WTC11 (cell line): ENCODE measurements around the gene SPSB3. TPM values are rescaled to one million over a fixed set of nuclear protein-coding genes. Genes with fewer than 3 reads are reported as not detected.

Experiments used
- ATAC-seq: fragments of 200-7000 bp; cut with Tn5 transposase; 2 replicates; pipeline ENCODE4 v1.10.0; 2021; ENCODE audit warnings: mild to moderate bottlenecking, moderate library complexity
- CTCF ChIA-PET: fragments of 300-600 bp; sonication (Branson Sonifier 250); formaldehyde crosslinking; loops from one replicate; lab custom pipeline; 2021; ENCODE audit warnings: antibody characterized with exemption; lab: Charles Lee
- POLR2A ChIA-PET: fragments of 350-600 bp; sonication (Branson Sonifier 250); formaldehyde crosslinking; loops from one replicate; lab custom pipeline; 2021; ENCODE audit warnings: antibody characterized with exemption; lab: Charles Lee
- DNase-seq: peaks from one replicate; pipeline ENCODE4 v3.0.0; 2021; ENCODE audit warnings: low spot score
- H3K27ac Mint-ChIP-seq: 2 replicates; pipeline ENCODE4 v1.8.0; 2021; ENCODE audit warnings: mixed read lengths
- H3K27me3 Mint-ChIP-seq: 2 replicates; pipeline ENCODE4 v1.8.0; 2021; ENCODE audit warnings: low read depth, mild to moderate bottlenecking, moderate library complexity, mixed read lengths
- H3K36me3 Mint-ChIP-seq: 2 replicates; pipeline ENCODE4 v1.8.0; 2021; ENCODE audit warnings: mixed read lengths
- H3K4me1 Mint-ChIP-seq: 2 replicates; pipeline ENCODE4 v1.8.0; 2022; ENCODE audit warnings: mixed read lengths
- H3K4me3 Mint-ChIP-seq: 2 replicates; pipeline ENCODE4 v1.8.0; 2021; ENCODE audit warnings: mild to moderate bottlenecking, moderate library complexity, mixed read lengths
- H3K9me3 Mint-ChIP-seq: 2 replicates; pipeline ENCODE4 v1.8.0; 2021; ENCODE audit warnings: mixed read lengths
- EMX1 ChIP-seq: fragments of 250-450 bp; sonication (Bioruptor Pico); IDR thresholded peaks from 2 replicates; pipeline ENCODE4 v1.8.0; 2021; ENCODE audit warnings: mild to moderate bottlenecking
- ESRRA ChIP-seq: sonication (generic); formaldehyde crosslinking; IDR thresholded peaks from 2 replicates; pipeline ENCODE4 v1.8.1; 2022; ENCODE audit warnings: mild to moderate bottlenecking, missing genetic modification reagents, borderline replicate concordance
- FOXJ3 ChIP-seq: sonication (generic); formaldehyde crosslinking; IDR thresholded peaks from 2 replicates; pipeline ENCODE4 v1.9.0; 2021; ENCODE audit warnings: missing genetic modification reagents, mild to moderate bottlenecking, borderline replicate concordance
- FOXP1 ChIP-seq: sonication (generic); formaldehyde crosslinking; IDR thresholded peaks from 2 replicates; pipeline ENCODE4 v1.8.0; 2022; ENCODE audit warnings: missing genetic modification reagents, mild to moderate bottlenecking, moderate library complexity, borderline replicate concordance
- GTF2I ChIP-seq: fragments of 250-450 bp; sonication (Bioruptor Pico); conservative IDR thresholded peaks from 2 replicates; pipeline ENCODE4 v1.4.0; 2021; ENCODE audit warnings: mild to moderate bottlenecking
- KAT7 ChIP-seq: sonication (generic); formaldehyde crosslinking; IDR thresholded peaks from 2 replicates; pipeline ENCODE4 v1.8.1; 2023; ENCODE audit warnings: missing genetic modification reagents, mild to moderate bottlenecking, borderline replicate concordance
- NR3C1 ChIP-seq: sonication (generic); formaldehyde crosslinking; conservative IDR thresholded peaks from 2 replicates; pipeline ENCODE4 v1.8.1; 2023; ENCODE audit warnings: low read depth, mild to moderate bottlenecking, missing genetic modification reagents
- TP53 ChIP-seq: sonication (generic); formaldehyde crosslinking; IDR thresholded peaks from 2 replicates; pipeline ENCODE4 v1.8.1; 2023; ENCODE audit warnings: mild to moderate bottlenecking, missing genetic modification reagents
- ZNF121 ChIP-seq: sonication (generic); formaldehyde crosslinking; IDR thresholded peaks from 2 replicates; pipeline ENCODE4 v1.8.0; 2023; ENCODE audit warnings: missing genetic modification reagents
- ZNF138 ChIP-seq: sonication (generic); formaldehyde crosslinking; conservative IDR thresholded peaks from 2 replicates; pipeline ENCODE4 v1.8.1; 2022; ENCODE audit warnings: mild to moderate bottlenecking, moderate library complexity, missing genetic modification reagents
- ZNF263 ChIP-seq: sonication (generic); formaldehyde crosslinking; IDR thresholded peaks from 2 replicates; pipeline ENCODE4 v1.8.1; 2022; ENCODE audit warnings: low read depth, mild to moderate bottlenecking, moderate library complexity, missing genetic modification reagents
- total RNA-seq: library from RNA; stranded (reverse); gene quantifications from 3 replicates; pipeline ENCODE4 v1.2.3, GENCODE V29; 2021
- TF ChIP-seq, protein P1 (sequence below): sonication (generic); formaldehyde crosslinking; IDR thresholded peaks from 2 replicates; pipeline ENCODE4 v1.8.1; 2023; ENCODE audit warnings: mild to moderate bottlenecking, missing genetic modification reagents, moderate library complexity
- TF ChIP-seq, protein P2 (sequence below): fragments of 250-450 bp; sonication (Bioruptor Pico); IDR thresholded peaks from 2 replicates; pipeline ENCODE4 v1.9.0; 2021; ENCODE audit warnings: mild to moderate bottlenecking
- TF ChIP-seq, protein P3 (sequence below): sonication (generic); formaldehyde crosslinking; IDR thresholded peaks from 2 replicates; pipeline ENCODE4 v1.8.0; 2023; ENCODE audit warnings: missing genetic modification reagents, mild to moderate bottlenecking, borderline replicate concordance
- TF ChIP-seq, protein P4 (sequence below): sonication (generic); formaldehyde crosslinking; conservative IDR thresholded peaks from 2 replicates; pipeline ENCODE4 v1.8.1; 2023; ENCODE audit warnings: mild to moderate bottlenecking, low read depth, missing genetic modification reagents, moderate library complexity
- TF ChIP-seq, protein P5 (sequence below): sonication (generic); formaldehyde crosslinking; IDR thresholded peaks from 2 replicates; pipeline ENCODE4 v1.8.0; 2023; ENCODE audit warnings: missing genetic modification reagents
- TF ChIP-seq, protein P6 (sequence below): sonication (generic); formaldehyde crosslinking; IDR thresholded peaks from 2 replicates; pipeline ENCODE4 v1.8.1; 2023; ENCODE audit warnings: mild to moderate bottlenecking, missing genetic modification reagents, borderline replicate concordance
- TF ChIP-seq, protein P7 (sequence below): sonication (generic); formaldehyde crosslinking; IDR thresholded peaks from 2 replicates; pipeline ENCODE4 v1.8.0; 2022; ENCODE audit warnings: mild to moderate bottlenecking, missing genetic modification reagents

Gene SPSB3
- total RNA-seq, 1 experiment from 2014 or later = 32.8 TPM

DNA sequence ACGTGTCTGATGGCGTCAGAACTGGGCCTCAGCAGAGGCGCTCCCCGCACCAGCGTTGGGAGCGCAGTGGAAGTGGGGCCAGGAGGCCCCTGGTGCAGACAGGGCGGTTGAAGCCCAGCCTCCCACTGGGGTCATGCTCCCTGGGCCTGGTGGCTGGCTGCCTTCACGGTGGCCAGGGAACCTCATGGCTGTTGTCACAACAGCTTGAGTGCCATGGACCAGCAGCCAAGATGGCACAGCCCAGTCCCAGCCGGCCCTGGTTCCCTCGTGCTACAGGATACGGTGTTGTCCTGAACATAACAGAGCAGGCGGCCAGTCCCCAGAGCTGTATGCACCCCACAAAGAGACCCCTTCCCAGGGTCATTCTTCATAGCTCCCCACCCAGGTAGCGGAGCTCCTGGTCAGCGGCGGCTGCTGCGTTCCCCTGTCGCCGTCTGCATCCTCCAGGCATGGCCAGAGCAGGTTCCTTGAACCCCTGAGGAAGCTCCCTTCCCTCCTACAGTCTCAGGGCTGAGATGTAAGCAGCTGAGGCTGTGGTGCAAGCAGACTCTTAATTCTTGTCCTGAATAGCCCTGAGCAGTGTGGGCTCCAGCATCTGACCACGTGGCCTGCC is 40.7 kb downstream of the SPSB3 start:
- ChIA-PET CTCF (interaction anchor here (2.0 kb wide), 1 partner anchor 18 kb away, joined by 6 read pairs; no protein-coding TSS in a partner anchor), POLR2A (no interaction called here)
- Mint-ChIP-seq H3K4me3 (no peak overlapping the region), H3K36me3 (no peaks in the 10 kb centered on the region), H3K4me1 (no peaks in the 10 kb centered on the region), H3K9me3 (no peaks in the 10 kb centered on the region), H3K27ac (no peak overlapping the region), H3K27me3 (no peaks in the 10 kb centered on the region)
- no peak for ATAC-seq
- DNase-seq = no peak
- TF ChIP-seq FOXP1 (no peak), NR3C1 (CRISPR knock-in tag) (no peak), ESRRA (CRISPR knock-in tag) (no peak), GTF2I (CRISPR knock-in tag) (no peak)
- TF ChIP-seq, protein P1, sequence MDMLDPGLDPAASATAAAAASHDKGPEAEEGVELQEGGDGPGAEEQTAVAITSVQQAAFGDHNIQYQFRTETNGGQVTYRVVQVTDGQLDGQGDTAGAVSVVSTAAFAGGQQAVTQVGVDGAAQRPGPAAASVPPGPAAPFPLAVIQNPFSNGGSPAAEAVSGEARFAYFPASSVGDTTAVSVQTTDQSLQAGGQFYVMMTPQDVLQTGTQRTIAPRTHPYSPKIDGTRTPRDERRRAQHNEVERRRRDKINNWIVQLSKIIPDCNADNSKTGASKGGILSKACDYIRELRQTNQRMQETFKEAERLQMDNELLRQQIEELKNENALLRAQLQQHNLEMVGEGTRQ (CRISPR knock-in tag) = no peak

DNA sequence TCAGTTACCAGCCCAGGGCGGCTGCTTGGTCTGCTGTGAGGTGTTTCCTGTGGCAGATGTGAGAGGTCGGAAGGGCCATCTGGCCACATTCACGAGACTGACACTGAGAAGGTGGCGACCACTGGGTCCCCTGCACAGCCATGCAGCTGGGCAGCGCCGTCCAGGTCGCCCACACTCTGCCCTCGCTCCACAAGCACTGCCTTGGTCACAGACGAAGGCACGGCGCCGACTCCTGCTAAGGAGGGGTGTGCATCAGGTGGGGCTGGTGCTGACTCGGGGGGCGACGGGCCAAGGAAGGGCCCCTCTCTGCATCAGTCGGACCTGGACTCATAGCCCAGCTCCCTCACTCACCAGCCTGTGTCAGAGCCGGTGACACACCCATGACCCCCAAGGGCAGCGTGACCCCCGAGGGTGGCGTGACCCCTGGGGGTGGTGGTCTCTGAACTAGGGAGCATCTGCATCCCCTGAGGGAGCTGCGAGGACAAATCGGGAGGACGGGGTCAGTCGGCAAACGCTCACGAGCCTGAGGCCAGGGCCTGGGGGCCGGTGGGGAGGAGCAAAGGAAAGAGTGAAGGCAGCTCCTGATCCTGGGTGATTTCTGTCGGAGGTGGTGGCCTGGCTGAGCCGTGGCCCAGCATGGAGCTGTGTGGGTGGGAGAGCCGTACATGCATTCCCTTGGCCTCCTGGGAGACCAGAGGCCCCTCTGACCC is 41.4 kb downstream of the SPSB3 start:
- H3K27ac Mint-ChIP-seq = no peak overlapping the region; the same call in 1 of the 2 replicates
- DNase-seq = no peak
- no peak for ATAC-seq
- ChIA-PET CTCF (interaction anchor here (2.0 kb wide), 1 partner anchor 17 kb away, joined by 6 read pairs; no protein-coding TSS in a partner anchor), POLR2A (no interaction called here)
- H3K4me1 Mint-ChIP-seq = no peaks in the 10 kb centered on the region
- no peaks in the 10 kb centered on the region for H3K27me3 Mint-ChIP-seq
- no peak overlapping the region for H3K4me3 Mint-ChIP-seq
- no peaks in the 10 kb centered on the region for H3K36me3 Mint-ChIP-seq
- H3K9me3 Mint-ChIP-seq = no peaks in the 10 kb centered on the region
- no peak for TF ChIP-seq ZNF121 (CRISPR knock-in tag)
- TF ChIP-seq, protein P2, sequence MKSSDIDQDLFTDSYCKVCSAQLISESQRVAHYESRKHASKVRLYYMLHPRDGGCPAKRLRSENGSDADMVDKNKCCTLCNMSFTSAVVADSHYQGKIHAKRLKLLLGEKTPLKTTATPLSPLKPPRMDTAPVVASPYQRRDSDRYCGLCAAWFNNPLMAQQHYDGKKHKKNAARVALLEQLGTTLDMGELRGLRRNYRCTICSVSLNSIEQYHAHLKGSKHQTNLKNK = no peak
- TF ChIP-seq ZNF138 = no peak
- TF ChIP-seq, protein P3, sequence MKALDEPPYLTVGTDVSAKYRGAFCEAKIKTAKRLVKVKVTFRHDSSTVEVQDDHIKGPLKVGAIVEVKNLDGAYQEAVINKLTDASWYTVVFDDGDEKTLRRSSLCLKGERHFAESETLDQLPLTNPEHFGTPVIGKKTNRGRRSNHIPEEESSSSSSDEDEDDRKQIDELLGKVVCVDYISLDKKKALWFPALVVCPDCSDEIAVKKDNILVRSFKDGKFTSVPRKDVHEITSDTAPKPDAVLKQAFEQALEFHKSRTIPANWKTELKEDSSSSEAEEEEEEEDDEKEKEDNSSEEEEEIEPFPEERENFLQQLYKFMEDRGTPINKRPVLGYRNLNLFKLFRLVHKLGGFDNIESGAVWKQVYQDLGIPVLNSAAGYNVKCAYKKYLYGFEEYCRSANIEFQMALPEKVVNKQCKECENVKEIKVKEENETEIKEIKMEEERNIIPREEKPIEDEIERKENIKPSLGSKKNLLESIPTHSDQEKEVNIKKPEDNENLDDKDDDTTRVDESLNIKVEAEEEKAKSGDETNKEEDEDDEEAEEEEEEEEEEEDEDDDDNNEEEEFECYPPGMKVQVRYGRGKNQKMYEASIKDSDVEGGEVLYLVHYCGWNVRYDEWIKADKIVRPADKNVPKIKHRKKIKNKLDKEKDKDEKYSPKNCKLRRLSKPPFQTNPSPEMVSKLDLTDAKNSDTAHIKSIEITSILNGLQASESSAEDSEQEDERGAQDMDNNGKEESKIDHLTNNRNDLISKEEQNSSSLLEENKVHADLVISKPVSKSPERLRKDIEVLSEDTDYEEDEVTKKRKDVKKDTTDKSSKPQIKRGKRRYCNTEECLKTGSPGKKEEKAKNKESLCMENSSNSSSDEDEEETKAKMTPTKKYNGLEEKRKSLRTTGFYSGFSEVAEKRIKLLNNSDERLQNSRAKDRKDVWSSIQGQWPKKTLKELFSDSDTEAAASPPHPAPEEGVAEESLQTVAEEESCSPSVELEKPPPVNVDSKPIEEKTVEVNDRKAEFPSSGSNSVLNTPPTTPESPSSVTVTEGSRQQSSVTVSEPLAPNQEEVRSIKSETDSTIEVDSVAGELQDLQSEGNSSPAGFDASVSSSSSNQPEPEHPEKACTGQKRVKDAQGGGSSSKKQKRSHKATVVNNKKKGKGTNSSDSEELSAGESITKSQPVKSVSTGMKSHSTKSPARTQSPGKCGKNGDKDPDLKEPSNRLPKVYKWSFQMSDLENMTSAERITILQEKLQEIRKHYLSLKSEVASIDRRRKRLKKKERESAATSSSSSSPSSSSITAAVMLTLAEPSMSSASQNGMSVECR = no peak
- TF ChIP-seq TP53 (CRISPR knock-in tag) = no peak
- TF ChIP-seq, protein P4, sequence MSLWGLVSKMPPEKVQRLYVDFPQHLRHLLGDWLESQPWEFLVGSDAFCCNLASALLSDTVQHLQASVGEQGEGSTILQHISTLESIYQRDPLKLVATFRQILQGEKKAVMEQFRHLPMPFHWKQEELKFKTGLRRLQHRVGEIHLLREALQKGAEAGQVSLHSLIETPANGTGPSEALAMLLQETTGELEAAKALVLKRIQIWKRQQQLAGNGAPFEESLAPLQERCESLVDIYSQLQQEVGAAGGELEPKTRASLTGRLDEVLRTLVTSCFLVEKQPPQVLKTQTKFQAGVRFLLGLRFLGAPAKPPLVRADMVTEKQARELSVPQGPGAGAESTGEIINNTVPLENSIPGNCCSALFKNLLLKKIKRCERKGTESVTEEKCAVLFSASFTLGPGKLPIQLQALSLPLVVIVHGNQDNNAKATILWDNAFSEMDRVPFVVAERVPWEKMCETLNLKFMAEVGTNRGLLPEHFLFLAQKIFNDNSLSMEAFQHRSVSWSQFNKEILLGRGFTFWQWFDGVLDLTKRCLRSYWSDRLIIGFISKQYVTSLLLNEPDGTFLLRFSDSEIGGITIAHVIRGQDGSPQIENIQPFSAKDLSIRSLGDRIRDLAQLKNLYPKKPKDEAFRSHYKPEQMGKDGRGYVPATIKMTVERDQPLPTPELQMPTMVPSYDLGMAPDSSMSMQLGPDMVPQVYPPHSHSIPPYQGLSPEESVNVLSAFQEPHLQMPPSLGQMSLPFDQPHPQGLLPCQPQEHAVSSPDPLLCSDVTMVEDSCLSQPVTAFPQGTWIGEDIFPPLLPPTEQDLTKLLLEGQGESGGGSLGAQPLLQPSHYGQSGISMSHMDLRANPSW (CRISPR knock-in tag) = no peak
- TF ChIP-seq, protein P5, sequence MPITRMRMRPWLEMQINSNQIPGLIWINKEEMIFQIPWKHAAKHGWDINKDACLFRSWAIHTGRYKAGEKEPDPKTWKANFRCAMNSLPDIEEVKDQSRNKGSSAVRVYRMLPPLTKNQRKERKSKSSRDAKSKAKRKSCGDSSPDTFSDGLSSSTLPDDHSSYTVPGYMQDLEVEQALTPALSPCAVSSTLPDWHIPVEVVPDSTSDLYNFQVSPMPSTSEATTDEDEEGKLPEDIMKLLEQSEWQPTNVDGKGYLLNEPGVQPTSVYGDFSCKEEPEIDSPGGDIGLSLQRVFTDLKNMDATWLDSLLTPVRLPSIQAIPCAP (CRISPR knock-in tag) = no peak
- TF ChIP-seq, protein P6, sequence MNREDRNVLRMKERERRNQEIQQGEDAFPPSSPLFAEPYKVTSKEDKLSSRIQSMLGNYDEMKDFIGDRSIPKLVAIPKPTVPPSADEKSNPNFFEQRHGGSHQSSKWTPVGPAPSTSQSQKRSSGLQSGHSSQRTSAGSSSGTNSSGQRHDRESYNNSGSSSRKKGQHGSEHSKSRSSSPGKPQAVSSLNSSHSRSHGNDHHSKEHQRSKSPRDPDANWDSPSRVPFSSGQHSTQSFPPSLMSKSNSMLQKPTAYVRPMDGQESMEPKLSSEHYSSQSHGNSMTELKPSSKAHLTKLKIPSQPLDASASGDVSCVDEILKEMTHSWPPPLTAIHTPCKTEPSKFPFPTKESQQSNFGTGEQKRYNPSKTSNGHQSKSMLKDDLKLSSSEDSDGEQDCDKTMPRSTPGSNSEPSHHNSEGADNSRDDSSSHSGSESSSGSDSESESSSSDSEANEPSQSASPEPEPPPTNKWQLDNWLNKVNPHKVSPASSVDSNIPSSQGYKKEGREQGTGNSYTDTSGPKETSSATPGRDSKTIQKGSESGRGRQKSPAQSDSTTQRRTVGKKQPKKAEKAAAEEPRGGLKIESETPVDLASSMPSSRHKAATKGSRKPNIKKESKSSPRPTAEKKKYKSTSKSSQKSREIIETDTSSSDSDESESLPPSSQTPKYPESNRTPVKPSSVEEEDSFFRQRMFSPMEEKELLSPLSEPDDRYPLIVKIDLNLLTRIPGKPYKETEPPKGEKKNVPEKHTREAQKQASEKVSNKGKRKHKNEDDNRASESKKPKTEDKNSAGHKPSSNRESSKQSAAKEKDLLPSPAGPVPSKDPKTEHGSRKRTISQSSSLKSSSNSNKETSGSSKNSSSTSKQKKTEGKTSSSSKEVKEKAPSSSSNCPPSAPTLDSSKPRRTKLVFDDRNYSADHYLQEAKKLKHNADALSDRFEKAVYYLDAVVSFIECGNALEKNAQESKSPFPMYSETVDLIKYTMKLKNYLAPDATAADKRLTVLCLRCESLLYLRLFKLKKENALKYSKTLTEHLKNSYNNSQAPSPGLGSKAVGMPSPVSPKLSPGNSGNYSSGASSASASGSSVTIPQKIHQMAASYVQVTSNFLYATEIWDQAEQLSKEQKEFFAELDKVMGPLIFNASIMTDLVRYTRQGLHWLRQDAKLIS = no peak
- no peak for TF ChIP-seq ZNF263
- no peak for TF ChIP-seq EMX1
- TF ChIP-seq KAT7 (CRISPR knock-in tag) = no peak
- TF ChIP-seq FOXJ3 (CRISPR knock-in tag) = no peak
- TF ChIP-seq, protein P7, sequence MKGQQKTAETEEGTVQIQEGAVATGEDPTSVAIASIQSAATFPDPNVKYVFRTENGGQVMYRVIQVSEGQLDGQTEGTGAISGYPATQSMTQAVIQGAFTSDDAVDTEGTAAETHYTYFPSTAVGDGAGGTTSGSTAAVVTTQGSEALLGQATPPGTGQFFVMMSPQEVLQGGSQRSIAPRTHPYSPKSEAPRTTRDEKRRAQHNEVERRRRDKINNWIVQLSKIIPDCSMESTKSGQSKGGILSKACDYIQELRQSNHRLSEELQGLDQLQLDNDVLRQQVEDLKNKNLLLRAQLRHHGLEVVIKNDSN (CRISPR knock-in tag) = no peak
- TF ChIP-seq, protein P1 (CRISPR knock-in tag) = no peak
